Trophoblast cell (in vitro differentiated cells and primary cell): ENCODE data around the gene MAP3K20.

Experiments used
- DNase-seq, 2 donors: peaks; one replicate each; pipeline ENCODE4 v3.0.0-alpha.2; 2016
- H2AFZ ChIP-seq: 2 replicates; pipeline ENCODE4 v1.6.1; 2013; ENCODE audit warnings: low read length, moderate library complexity, mild to moderate bottlenecking; ENCODE audit not compliant: insufficient read depth, poor library complexity
- H2AK5ac ChIP-seq: 2 replicates; pipeline ENCODE4 v1.6.1; 2013; ENCODE audit warnings: mild to moderate bottlenecking, low read length
- H2BK120ac ChIP-seq: 2 replicates; pipeline ENCODE4 v1.6.1; 2013; ENCODE audit warnings: low read length, mild to moderate bottlenecking, moderate library complexity; ENCODE audit not compliant: insufficient read depth, poor library complexity
- H2BK12ac ChIP-seq: 2 replicates; pipeline ENCODE4 v1.6.1; 2013; ENCODE audit warnings: mild to moderate bottlenecking, low read length, moderate library complexity
- H2BK5ac ChIP-seq: 2 replicates; pipeline ENCODE4 v1.6.1; 2013; ENCODE audit warnings: low read length, low read depth, moderate library complexity, mild to moderate bottlenecking; ENCODE audit not compliant: poor library complexity
- H3K14ac ChIP-seq: 2 replicates; pipeline ENCODE4 v1.6.1; 2013; ENCODE audit warnings: mild to moderate bottlenecking, low read length
- H3K18ac ChIP-seq: 2 replicates; pipeline ENCODE4 v1.6.1; 2013; ENCODE audit warnings: mild to moderate bottlenecking, low read length
- H3K23ac ChIP-seq: 2 replicates; pipeline ENCODE4 v1.6.1; 2013; ENCODE audit warnings: low read length
- H3K27ac ChIP-seq: 2 replicates; pipeline ENCODE4 v1.5.1; 2013; ENCODE audit warnings: low read depth, mild to moderate bottlenecking, inconsistent platforms, low read length, moderate library complexity
- H3K27me3 ChIP-seq: 2 replicates; pipeline ENCODE4 v1.6.1; 2013; ENCODE audit warnings: inconsistent platforms, mild to moderate bottlenecking, low read length, moderate library complexity; ENCODE audit not compliant: insufficient read depth
- H3K36me3 ChIP-seq, 2 experiments: 1 replicate in 1 of 2; 2 replicates in 1 of 2; pipeline ENCODE4 v1.6.1; 2013; ENCODE audit warnings: low read length in 2 of 2, mild to moderate bottlenecking in 2 of 2, moderate library complexity in 1 of 2; ENCODE audit not compliant: insufficient read depth in 2 of 2, control insufficient read depth in 1 of 2
- H3K4ac ChIP-seq: 2 replicates; pipeline ENCODE4 v1.6.1; 2013; ENCODE audit warnings: low read depth, mild to moderate bottlenecking, low read length, moderate library complexity
- H3K4me1 ChIP-seq, 2 experiments: 1 replicate in 1 of 2; 2 replicates in 1 of 2; pipeline ENCODE4 v1.6.1; 2013; ENCODE audit warnings: low read length in 2 of 2, mild to moderate bottlenecking in 2 of 2, moderate library complexity in 1 of 2; ENCODE audit not compliant: insufficient read depth in 2 of 2, control insufficient read depth in 1 of 2
- H3K4me2 ChIP-seq: 2 replicates; pipeline ENCODE4 v1.6.1; 2013; ENCODE audit warnings: inconsistent platforms, mild to moderate bottlenecking, low read length, moderate library complexity
- H3K4me3 ChIP-seq: 2 replicates; pipeline ENCODE4 v1.5.1; 2013; ENCODE audit warnings: mild to moderate bottlenecking, low read depth, low read length, inconsistent platforms
- H3K79me1 ChIP-seq: one replicate; pipeline ENCODE4 v1.6.1; 2013; ENCODE audit warnings: low read length
- H3K79me2 ChIP-seq: 2 replicates; pipeline ENCODE4 v1.6.1; 2013; ENCODE audit warnings: low read length, mild to moderate bottlenecking; ENCODE audit not compliant: control insufficient read depth, insufficient read depth, poor library complexity
- H3K9ac ChIP-seq: 2 replicates; pipeline ENCODE4 v1.6.1; 2013; ENCODE audit warnings: mild to moderate bottlenecking, low read length
- H3K9me3 ChIP-seq: 2 replicates; pipeline ENCODE4 v1.6.1; 2013; ENCODE audit warnings: low read depth, mild to moderate bottlenecking, control low read depth, inconsistent platforms, low read length; ENCODE audit not compliant: insufficient read depth
- H4K12ac ChIP-seq: 2 replicates; pipeline ENCODE4 v1.6.1; 2013; ENCODE audit warnings: low read depth, mild to moderate bottlenecking, low read length, moderate library complexity
- H4K8ac ChIP-seq: 2 replicates; pipeline ENCODE4 v1.6.1; 2013; ENCODE audit warnings: low read depth, mild to moderate bottlenecking, low read length, moderate library complexity
- H4K91ac ChIP-seq: one replicate; pipeline ENCODE4 v1.6.1; 2013; ENCODE audit warnings: low read depth, mild to moderate bottlenecking, low read length, moderate library complexity
- WGBS: extraction: QIAGEN DNeasy Blood & Tissue Kit; methylation state at CpG from one replicate; pipeline ENCODE4 v1.1.7; 2013; ENCODE audit warnings: missing lambda C conversion rate; ENCODE audit not compliant: insufficient read length, insufficient coverage; ENCODE audit errors: extremely low coverage; 5-methylcytosine and 5-hydroxymethylcytosine counted together

The MAP3K20 gene

GRCh38 chr2:173051463-173052215 is 24.0 kb upstream of the MAP3K20 start:
- Histone ChIP-seq H3K79me2 (no peaks in the 10 kb centered on the region), H3K4me2 (no peak overlapping the region), H2BK5ac (no peak overlapping the region), H3K4me1 (peaks cover 3 to 11% of the 10 kb centered on the region in 2 experiments), H2AFZ (no peak overlapping the region), H2BK12ac (no peak overlapping the region), H3K4ac (no peak overlapping the region), H3K4me3 (no peak overlapping the region), H3K27ac (peak overlapping the region; percentile 11), H3K23ac (no peak overlapping the region), H4K12ac (no peak overlapping the region), H3K18ac (no peak overlapping the region), H3K27me3 (no peaks in the 10 kb centered on the region), H3K14ac (no peak overlapping the region), H2BK120ac (no peak overlapping the region), H4K8ac (no peak overlapping the region), H3K36me3 (no peaks in the 10 kb centered on the region), H3K79me1 (peaks cover 3% of the 10 kb centered on the region), H2AK5ac (no peak overlapping the region), H3K9me3 (no peaks in the 10 kb centered on the region), H4K91ac (no peak overlapping the region), H3K9ac (no peak overlapping the region)
- peak; percentile 12 to 41 for DNase-seq
- WGBS = no CpG with 5 or more reads among the region's 7 CpGs

GRCh38 chr2:173053043-173053699 is 22.5 kb upstream of the MAP3K20 start:
- Histone ChIP-seq H2BK120ac (no peak overlapping the region), H3K23ac (no peak overlapping the region), H3K4ac (no peak overlapping the region), H3K36me3 (no peaks in the 10 kb centered on the region), H3K9ac (no peak overlapping the region), H3K79me2 (no peaks in the 10 kb centered on the region), H2BK5ac (no peak overlapping the region), H2BK12ac (no peak overlapping the region), H3K4me1 (peaks cover 3 to 11% of the 10 kb centered on the region in 2 experiments), H3K9me3 (no peaks in the 10 kb centered on the region), H2AK5ac (no peak overlapping the region), H3K4me3 (no peak overlapping the region), H3K27me3 (no peaks in the 10 kb centered on the region), H3K79me1 (peaks cover 3% of the 10 kb centered on the region), H3K14ac (no peak overlapping the region), H4K8ac (no peak overlapping the region), H2AFZ (no peak overlapping the region), H4K91ac (no peak overlapping the region), H3K18ac (no peak overlapping the region), H4K12ac (no peak overlapping the region), H3K27ac (peak overlapping the region; percentile 62), H3K4me2 (no peak overlapping the region)
- no CpG with 5 or more reads among the region's 3 CpGs for WGBS
- DNase-seq = peak in 1 of 2 donors; percentile 29

GRCh38 chr2:173054466-173054865 is 21.2 kb upstream of the MAP3K20 start:
- no CpG with 5 or more reads among the region's 3 CpGs for WGBS

GRCh38 chr2:173056705-173057364 is 18.8 kb upstream of the MAP3K20 start:
- Histone ChIP-seq H3K27ac (no peak overlapping the region), H3K79me1 (peaks cover 1% of the 10 kb centered on the region), H2BK5ac (no peak overlapping the region), H3K36me3 (no peaks in the 10 kb centered on the region), H2BK120ac (no peak overlapping the region), H3K18ac (no peak overlapping the region), H3K4me2 (no peak overlapping the region), H3K4me1 (peaks cover 0 to 1% of the 10 kb centered on the region in 2 experiments), H4K91ac (no peak overlapping the region), H3K27me3 (no peaks in the 10 kb centered on the region), H3K9me3 (no peaks in the 10 kb centered on the region), H3K9ac (no peak overlapping the region), H2BK12ac (peak overlapping the region; percentile 17), H3K23ac (no peak overlapping the region), H3K79me2 (no peaks in the 10 kb centered on the region), H4K12ac (no peak overlapping the region), H2AFZ (no peak overlapping the region), H3K4me3 (no peak overlapping the region), H2AK5ac (no peak overlapping the region), H4K8ac (no peak overlapping the region), H3K4ac (no peak overlapping the region), H3K14ac (no peak overlapping the region)
- DNase-seq = no peak
- WGBS = no CpG with 5 or more reads among the region's 4 CpGs

More at GRCh38 chr2:173054466-173054865, 21.2 kb upstream of the MAP3K20 start:
- Histone ChIP-seq H2BK12ac (no peak overlapping the region), H3K14ac (no peak overlapping the region), H4K12ac (no peak overlapping the region), H3K9ac (no peak overlapping the region), H3K79me2 (no peaks in the 10 kb centered on the region), H3K4me3 (no peak overlapping the region), H2BK120ac (no peak overlapping the region), H4K91ac (no peak overlapping the region), H3K79me1 (peaks cover 1% of the 10 kb centered on the region), H2AK5ac (no peak overlapping the region), H3K23ac (no peak overlapping the region), H3K27ac (no peak overlapping the region), H4K8ac (no peak overlapping the region), H3K18ac (no peak overlapping the region), H3K27me3 (no peaks in the 10 kb centered on the region), H2BK5ac (no peak overlapping the region), H3K9me3 (no peaks in the 10 kb centered on the region), H2AFZ (no peak overlapping the region), H3K4me2 (no peak overlapping the region), H3K4me1 (peaks cover 3 to 10% of the 10 kb centered on the region in 2 experiments), H3K36me3 (no peaks in the 10 kb centered on the region), H3K4ac (no peak overlapping the region)
- DNase-seq = peak; percentile 20 to 84
